AG09309 (cell line): ENCODE results near the gene FHOD3.
"Not testable (repeated sequence)": the region's sequence is repeated elsewhere in the genome, so short reads cannot be mapped to it uniquely, and the experiment has no call there.

ENCODE experiments used
- DNase-seq: peaks from one replicate; pipeline ENCODE4 v3.0.0-alpha.2; 2010; ENCODE audit warnings: low read depth
- H3K4me3 ChIP-seq: 2 replicates; pipeline ENCODE4 v1.5.1; 2011; ENCODE audit warnings: mild to moderate bottlenecking, low read depth, low read length, moderate library complexity; ENCODE audit not compliant: control insufficient read depth
- TF ChIP-seq, protein P1 (sequence below): IDR thresholded peaks from 2 replicates; pipeline ENCODE4 v1.5.1; 2011; ENCODE audit warnings: mild to moderate bottlenecking, low read depth, low read length, inconsistent platforms; ENCODE audit not compliant: insufficient read depth, control insufficient read depth; ENCODE audit errors: missing control alignments

The FHOD3 gene

DNA sequence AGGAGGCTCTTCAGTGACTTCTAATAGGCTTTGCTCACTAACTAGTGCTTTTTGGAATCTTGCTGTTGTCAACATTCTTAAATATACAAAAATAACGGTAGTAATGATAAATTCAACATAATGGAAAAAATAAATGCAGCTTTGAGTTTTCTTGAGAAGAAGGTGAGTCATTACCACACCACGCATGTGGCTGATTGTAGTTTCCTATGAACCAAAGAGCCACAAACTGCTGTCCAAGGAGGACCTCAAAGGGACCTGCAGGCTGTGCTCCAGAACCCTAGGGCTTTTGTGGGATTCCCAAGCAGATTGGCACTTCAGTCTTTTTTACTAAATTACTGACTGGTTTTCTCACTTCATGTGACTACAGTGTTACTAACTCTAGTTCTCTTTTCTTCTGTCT lies 464.6 kb downstream of the FHOD3 start:
- DNase-seq, result no peak
- H3K4me3 ChIP-seq, result no peak overlapping the region
- TF ChIP-seq, protein P1, sequence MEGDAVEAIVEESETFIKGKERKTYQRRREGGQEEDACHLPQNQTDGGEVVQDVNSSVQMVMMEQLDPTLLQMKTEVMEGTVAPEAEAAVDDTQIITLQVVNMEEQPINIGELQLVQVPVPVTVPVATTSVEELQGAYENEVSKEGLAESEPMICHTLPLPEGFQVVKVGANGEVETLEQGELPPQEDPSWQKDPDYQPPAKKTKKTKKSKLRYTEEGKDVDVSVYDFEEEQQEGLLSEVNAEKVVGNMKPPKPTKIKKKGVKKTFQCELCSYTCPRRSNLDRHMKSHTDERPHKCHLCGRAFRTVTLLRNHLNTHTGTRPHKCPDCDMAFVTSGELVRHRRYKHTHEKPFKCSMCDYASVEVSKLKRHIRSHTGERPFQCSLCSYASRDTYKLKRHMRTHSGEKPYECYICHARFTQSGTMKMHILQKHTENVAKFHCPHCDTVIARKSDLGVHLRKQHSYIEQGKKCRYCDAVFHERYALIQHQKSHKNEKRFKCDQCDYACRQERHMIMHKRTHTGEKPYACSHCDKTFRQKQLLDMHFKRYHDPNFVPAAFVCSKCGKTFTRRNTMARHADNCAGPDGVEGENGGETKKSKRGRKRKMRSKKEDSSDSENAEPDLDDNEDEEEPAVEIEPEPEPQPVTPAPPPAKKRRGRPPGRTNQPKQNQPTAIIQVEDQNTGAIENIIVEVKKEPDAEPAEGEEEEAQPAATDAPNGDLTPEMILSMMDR, result no peak

GRCh38 chr18:36762965-36763364 lies 465.5 kb downstream of the FHOD3 start:
- H3K4me3 ChIP-seq, DNase-seq: not testable (repeated sequence)

- TF ChIP-seq, protein P1, result no peak
- H3K4me3 ChIP-seq, result no peak overlapping the region
- DNase-seq, result no peak
Measured at GRCh38 chr18:36766836-36767235, 469.3 kb downstream of the FHOD3 start.

DNA sequence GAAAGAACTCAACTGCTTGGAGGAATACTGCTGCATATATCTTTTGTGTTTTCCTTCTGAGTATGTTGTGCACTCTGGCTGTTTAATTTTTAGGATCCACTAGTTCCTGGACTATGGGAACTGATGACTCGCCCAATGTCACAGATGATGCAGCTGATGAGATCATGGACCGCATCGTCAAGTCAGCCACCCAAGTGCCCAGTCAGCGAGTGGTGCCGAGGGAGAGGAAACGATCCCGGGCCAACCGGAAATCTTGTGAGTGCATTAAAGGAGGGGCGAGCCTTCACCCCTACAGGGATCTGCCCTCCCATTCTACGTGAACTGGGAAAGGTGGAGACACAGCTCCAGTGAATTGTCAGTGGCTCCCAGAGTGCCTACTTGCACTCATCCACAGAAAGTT lies 471.7 kb downstream of the FHOD3 start:
- DNase-seq, result no peak
- TF ChIP-seq, protein P1, result no peak

DNA sequence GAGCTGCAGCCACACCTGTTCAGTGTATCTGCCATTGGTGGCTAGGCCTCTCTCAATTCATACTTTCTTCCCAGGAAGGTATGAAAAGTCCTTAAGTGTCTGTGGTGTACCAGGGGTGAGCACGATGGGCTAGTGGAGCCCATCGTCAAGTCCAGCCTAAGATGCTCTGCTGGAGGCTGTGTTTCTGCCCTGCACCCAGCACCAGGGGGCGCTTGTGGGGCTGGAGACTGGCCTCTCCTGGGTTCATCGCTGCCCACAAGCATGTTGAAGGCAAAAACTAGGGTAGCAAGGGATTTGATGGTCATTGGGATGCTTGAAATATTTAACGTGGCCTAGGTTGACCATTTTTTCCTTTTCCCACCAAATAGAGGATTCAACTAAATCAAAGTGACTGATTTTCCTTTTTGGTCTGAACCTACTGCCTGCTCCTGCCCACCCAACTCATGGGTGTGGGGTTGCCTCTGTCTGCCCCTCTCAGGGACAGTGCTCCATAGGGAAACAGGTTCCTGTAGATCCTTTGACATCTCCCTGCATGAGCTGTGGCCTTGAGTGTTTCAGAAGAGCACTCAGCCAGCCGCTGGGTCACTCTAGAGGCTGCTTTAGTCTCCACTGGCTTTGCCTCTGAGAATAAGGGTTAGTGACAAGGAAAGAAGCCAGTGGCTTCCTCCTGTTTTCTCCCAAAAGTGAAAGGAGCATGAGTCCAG lies 472.2 kb downstream of the FHOD3 start:
- no peak for DNase-seq
- TF ChIP-seq, protein P1, result peak; percentile 16
- H3K4me3 ChIP-seq, result no peak overlapping the region

More for the DNA sequence above, 471.7 kb downstream of the FHOD3 start:
- H3K4me3 ChIP-seq, result no peak overlapping the region

- DNase-seq, result no peak
- H3K4me3 ChIP-seq, result no peak overlapping the region
- TF ChIP-seq, protein P1, result no peak
Measured at GRCh38 chr18:36770315-36770946, 472.9 kb downstream of the FHOD3 start.

DNA sequence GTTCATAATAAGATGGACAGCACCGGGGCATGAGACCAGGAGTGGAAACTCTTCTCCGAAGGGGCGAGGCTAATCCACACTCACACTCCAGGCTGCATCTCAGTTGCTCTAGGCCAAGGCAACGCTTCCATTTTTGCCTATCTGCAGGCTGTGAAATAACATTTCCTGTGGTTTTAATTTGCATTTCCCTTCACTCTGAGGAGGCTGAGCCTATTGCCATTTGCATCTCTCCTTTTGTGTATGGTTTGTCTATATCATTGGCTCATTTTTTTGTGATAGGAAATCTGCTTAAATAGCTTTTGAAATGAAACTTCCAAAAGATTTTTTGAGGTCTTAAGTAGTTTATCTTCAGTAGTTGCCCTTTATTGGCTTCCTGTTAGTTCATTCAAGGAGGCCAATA lies 473.7 kb downstream of the FHOD3 start:
- no peak overlapping the region for H3K4me3 ChIP-seq
- no peak for DNase-seq
- TF ChIP-seq, protein P1, result no peak
